ENCODE measurements around the gene EXT2. TPM values are rescaled to one million over a fixed set of nuclear protein-coding genes. Genes with fewer than 3 reads are reported as not detected.

The EXT2 gene
- total RNA-seq, 4 donors from 2014 or later, result 47.8 to 80.4 (median 68.0) TPM

- TF ChIP-seq POLR2A (IDR thresholded peaks at IDR 0.05; ENCODE audit: low read depth) (no peak), CTCF (IDR thresholded peaks at IDR 0.05) (no peak), POLR2AphosphoS5 (IDR thresholded peaks at IDR 0.05) (no peak), EP300 (IDR thresholded peaks at IDR 0.05) (no peak)
- Histone ChIP-seq H3K4me3 (peak overlapping the region; percentile 77 to 96 (median 90)), H3K27ac (replicated peaks in 1 of 4) (peak overlapping the region in 2 of 4 donors; percentile 83 to 87), H3K27me3 (no peaks in the 10 kb centered on the region), H3K36me3 (peaks cover 0 to 9% (median 4%) of the 10 kb centered on the region in 4 donors), H3K4me1 (peaks cover 8 to 35% (median 31%) of the 10 kb centered on the region in 4 donors), H3K9me3 (no peaks in the 10 kb centered on the region)
- WGBS, result 22% methylated on average over 11 of the region's 18 CpGs
- intact Hi-C loops (cut with DNase I), result loop anchor here (5.0 kb wide), 1 partner anchor 426 kb away; no protein-coding TSS in a partner anchor
- DNase-seq (ENCODE audit: extremely low spot score), result no peak
Observed at GRCh38 chr11:44096360-44097185, 1.1 kb downstream of the EXT2 start.

- intact Hi-C loops (cut with DNase I), result loop anchor here (5.0 kb wide), 1 partner anchor 424 kb away; no protein-coding TSS in a partner anchor
- Histone ChIP-seq H3K4me1 (peaks cover 11 to 35% (median 33%) of the 10 kb centered on the region in 4 donors), H3K9me3 (no peaks in the 10 kb centered on the region), H3K27ac (replicated peaks in 1 of 4) (no peak overlapping the region), H3K36me3 (peaks cover 0 to 9% (median 4%) of the 10 kb centered on the region in 4 donors), H3K27me3 (no peaks in the 10 kb centered on the region), H3K4me3 (no peak overlapping the region)
- WGBS, result 80% methylated on average over 2 of the region's 2 CpGs
- no peak for TF ChIP-seq EP300 (IDR thresholded peaks at IDR 0.05)
- no peak for TF ChIP-seq POLR2A (IDR thresholded peaks at IDR 0.05; ENCODE audit: low read depth)
- no peak for TF ChIP-seq CTCF (IDR thresholded peaks at IDR 0.05)
- no peak for TF ChIP-seq POLR2AphosphoS5 (IDR thresholded peaks at IDR 0.05)
- DNase-seq (ENCODE audit: extremely low spot score), result no peak
Observed at GRCh38 chr11:44097821-44098220, 2.3 kb downstream of the EXT2 start.

GRCh38 chr11:44101098-44101497 lies 5.6 kb downstream of the EXT2 start:
- intact Hi-C loops (cut with DNase I), result no loop called here

GRCh38 chr11:44104481-44105294 lies 9.2 kb downstream of the EXT2 start:
- TF ChIP-seq CTCF (IDR thresholded peaks at IDR 0.05), result no peak
- TF ChIP-seq EP300 (IDR thresholded peaks at IDR 0.05), result no peak
- TF ChIP-seq POLR2A (IDR thresholded peaks at IDR 0.05; ENCODE audit: low read depth), result no peak
- no peak for TF ChIP-seq POLR2AphosphoS5 (IDR thresholded peaks at IDR 0.05)
- no peaks in the 10 kb centered on the region for H3K9me3 ChIP-seq
- peaks cover 19 to 27% (median 22%) of the 10 kb centered on the region in 4 donors for H3K36me3 ChIP-seq
- intact Hi-C loops (cut with DNase I), result no loop called here
- DNase-seq (ENCODE audit: extremely low spot score), result no peak
- no peaks in the 10 kb centered on the region for H3K27me3 ChIP-seq
- peaks cover 0 to 9% (median 4%) of the 10 kb centered on the region in 4 donors for H3K4me1 ChIP-seq
- 90% methylated on average over 5 of the region's 5 CpGs for WGBS
- H3K27ac ChIP-seq (replicated peaks in 1 of 4), result no peak overlapping the region
- H3K4me3 ChIP-seq, result no peak overlapping the region

More at GRCh38 chr11:44101098-44101497, 5.6 kb downstream of the EXT2 start:
- Histone ChIP-seq H3K36me3 (peaks cover 0 to 9% (median 4%) of the 10 kb centered on the region in 4 donors), H3K4me1 (peaks cover 8 to 22% (median 17%) of the 10 kb centered on the region in 4 donors), H3K27me3 (no peaks in the 10 kb centered on the region), H3K27ac (replicated peaks in 1 of 4) (no peak overlapping the region), H3K9me3 (no peaks in the 10 kb centered on the region), H3K4me3 (no peak overlapping the region)
- TF ChIP-seq CTCF (IDR thresholded peaks at IDR 0.05) (no peak), EP300 (IDR thresholded peaks at IDR 0.05) (no peak), POLR2AphosphoS5 (IDR thresholded peaks at IDR 0.05) (no peak), POLR2A (IDR thresholded peaks at IDR 0.05; ENCODE audit: low read depth) (no peak)
- 100% methylated on average over 2 of the region's 2 CpGs for WGBS
- DNase-seq (ENCODE audit: extremely low spot score), result no peak
